SK-N-SH (cell line): Measurements from ENCODE around the gene FGF23.

ENCODE experiments used
- EP300 ChIP-seq, 2 experiments: IDR thresholded peaks; 2 replicates each; pipeline versions ENCODE4 v1.4.0 to v1.6.1; 2012; ENCODE audit warnings: borderline replicate concordance in 1 of 2, low read depth in 1 of 2, low read length in 1 of 2
- FOSL2 ChIP-seq: IDR thresholded peaks from 2 replicates; pipeline ENCODE4 v1.4.0; 2012; ENCODE audit warnings: low read depth, mild to moderate bottlenecking, moderate library complexity, borderline replicate concordance
- GATA2 ChIP-seq: sonication (generic); formaldehyde crosslinking; IDR thresholded peaks from 2 replicates; pipeline ENCODE4 v1.5.0; 2020; ENCODE audit warnings: mild to moderate bottlenecking, missing genetic modification reagents
- MXI1 ChIP-seq: IDR thresholded peaks from 2 replicates; pipeline ENCODE4 v1.6.1; 2012; ENCODE audit warnings: mild to moderate bottlenecking, low read depth, low read length, improper control_type of control experiment
- NFIC ChIP-seq: IDR thresholded peaks from 2 replicates; pipeline ENCODE4 v1.4.0; 2012; ENCODE audit warnings: borderline replicate concordance
- POLR2AphosphoS5 ChIP-seq: IDR thresholded peaks from 2 replicates; pipeline ENCODE4 v1.6.1; 2012; ENCODE audit warnings: low read depth, low read length
- RXRA ChIP-seq: IDR thresholded peaks from 2 replicates; pipeline ENCODE4 v1.4.0; 2012; ENCODE audit warnings: low read depth, mild to moderate bottlenecking, borderline replicate concordance
- TF ChIP-seq, protein P1 (sequence below): IDR thresholded peaks from 2 replicates; pipeline ENCODE4 v1.4.0; 2012; ENCODE audit warnings: low read depth
- TF ChIP-seq, protein P2 (sequence below): fragments of 200-600 bp; sonication (generic); IDR thresholded peaks from 2 replicates; pipeline ENCODE4 v1.6.1; 2017; ENCODE audit warnings: antibody characterized with exemption, mild to moderate bottlenecking, moderate library complexity
- TF ChIP-seq, protein P3 (sequence below): fragments of 150-350 bp; IDR thresholded peaks from 2 replicates; pipeline ENCODE4 v1.6.1; 2017; ENCODE audit warnings: antibody characterized with exemption, low read length, low read depth, borderline replicate concordance
- TF ChIP-seq, protein P4 (sequence below): IDR thresholded peaks from 2 replicates; pipeline ENCODE4 v1.6.1; 2012; ENCODE audit warnings: mild to moderate bottlenecking, low read depth, low read length, moderate library complexity

DNA sequence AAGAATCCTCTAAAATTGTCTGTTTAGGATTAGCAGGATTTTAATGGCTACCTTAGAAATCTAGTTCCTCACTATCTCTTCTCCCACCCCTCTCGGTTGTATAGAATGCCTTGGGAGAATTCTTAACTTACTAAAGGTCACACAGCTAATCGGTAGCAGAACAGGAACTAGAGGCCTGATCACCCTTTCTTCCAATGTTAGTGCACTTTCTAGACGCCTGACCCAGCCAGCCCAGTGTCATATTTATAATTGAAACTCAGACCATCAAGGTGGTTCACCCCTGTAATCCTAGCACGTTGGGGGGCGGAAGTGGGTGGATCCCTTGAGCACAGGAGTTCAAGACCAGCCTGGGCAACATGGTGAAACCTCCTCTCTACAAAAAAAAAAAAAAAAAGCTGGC, 56.8 kb downstream of the FGF23 start:
- TF ChIP-seq, protein P1, sequence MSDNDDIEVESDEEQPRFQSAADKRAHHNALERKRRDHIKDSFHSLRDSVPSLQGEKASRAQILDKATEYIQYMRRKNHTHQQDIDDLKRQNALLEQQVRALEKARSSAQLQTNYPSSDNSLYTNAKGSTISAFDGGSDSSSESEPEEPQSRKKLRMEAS = no peak
- TF ChIP-seq, protein P2, sequence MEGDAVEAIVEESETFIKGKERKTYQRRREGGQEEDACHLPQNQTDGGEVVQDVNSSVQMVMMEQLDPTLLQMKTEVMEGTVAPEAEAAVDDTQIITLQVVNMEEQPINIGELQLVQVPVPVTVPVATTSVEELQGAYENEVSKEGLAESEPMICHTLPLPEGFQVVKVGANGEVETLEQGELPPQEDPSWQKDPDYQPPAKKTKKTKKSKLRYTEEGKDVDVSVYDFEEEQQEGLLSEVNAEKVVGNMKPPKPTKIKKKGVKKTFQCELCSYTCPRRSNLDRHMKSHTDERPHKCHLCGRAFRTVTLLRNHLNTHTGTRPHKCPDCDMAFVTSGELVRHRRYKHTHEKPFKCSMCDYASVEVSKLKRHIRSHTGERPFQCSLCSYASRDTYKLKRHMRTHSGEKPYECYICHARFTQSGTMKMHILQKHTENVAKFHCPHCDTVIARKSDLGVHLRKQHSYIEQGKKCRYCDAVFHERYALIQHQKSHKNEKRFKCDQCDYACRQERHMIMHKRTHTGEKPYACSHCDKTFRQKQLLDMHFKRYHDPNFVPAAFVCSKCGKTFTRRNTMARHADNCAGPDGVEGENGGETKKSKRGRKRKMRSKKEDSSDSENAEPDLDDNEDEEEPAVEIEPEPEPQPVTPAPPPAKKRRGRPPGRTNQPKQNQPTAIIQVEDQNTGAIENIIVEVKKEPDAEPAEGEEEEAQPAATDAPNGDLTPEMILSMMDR = no peak
- TF ChIP-seq GATA2 (CRISPR knock-in tag) (no peak), POLR2AphosphoS5 (no peak), FOSL2 (no peak), EP300 (IDR thresholded peaks at IDR 0.05; ENCODE audit: borderline replicate concordance in 1 of 2, low read depth in 1 of 2, low read length in 1 of 2) (no peak), RXRA (no peak), NFIC (no peak), MXI1 (no peak)
- TF ChIP-seq, protein P3, sequence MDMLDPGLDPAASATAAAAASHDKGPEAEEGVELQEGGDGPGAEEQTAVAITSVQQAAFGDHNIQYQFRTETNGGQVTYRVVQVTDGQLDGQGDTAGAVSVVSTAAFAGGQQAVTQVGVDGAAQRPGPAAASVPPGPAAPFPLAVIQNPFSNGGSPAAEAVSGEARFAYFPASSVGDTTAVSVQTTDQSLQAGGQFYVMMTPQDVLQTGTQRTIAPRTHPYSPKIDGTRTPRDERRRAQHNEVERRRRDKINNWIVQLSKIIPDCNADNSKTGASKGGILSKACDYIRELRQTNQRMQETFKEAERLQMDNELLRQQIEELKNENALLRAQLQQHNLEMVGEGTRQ = no peak
- TF ChIP-seq, protein P4, sequence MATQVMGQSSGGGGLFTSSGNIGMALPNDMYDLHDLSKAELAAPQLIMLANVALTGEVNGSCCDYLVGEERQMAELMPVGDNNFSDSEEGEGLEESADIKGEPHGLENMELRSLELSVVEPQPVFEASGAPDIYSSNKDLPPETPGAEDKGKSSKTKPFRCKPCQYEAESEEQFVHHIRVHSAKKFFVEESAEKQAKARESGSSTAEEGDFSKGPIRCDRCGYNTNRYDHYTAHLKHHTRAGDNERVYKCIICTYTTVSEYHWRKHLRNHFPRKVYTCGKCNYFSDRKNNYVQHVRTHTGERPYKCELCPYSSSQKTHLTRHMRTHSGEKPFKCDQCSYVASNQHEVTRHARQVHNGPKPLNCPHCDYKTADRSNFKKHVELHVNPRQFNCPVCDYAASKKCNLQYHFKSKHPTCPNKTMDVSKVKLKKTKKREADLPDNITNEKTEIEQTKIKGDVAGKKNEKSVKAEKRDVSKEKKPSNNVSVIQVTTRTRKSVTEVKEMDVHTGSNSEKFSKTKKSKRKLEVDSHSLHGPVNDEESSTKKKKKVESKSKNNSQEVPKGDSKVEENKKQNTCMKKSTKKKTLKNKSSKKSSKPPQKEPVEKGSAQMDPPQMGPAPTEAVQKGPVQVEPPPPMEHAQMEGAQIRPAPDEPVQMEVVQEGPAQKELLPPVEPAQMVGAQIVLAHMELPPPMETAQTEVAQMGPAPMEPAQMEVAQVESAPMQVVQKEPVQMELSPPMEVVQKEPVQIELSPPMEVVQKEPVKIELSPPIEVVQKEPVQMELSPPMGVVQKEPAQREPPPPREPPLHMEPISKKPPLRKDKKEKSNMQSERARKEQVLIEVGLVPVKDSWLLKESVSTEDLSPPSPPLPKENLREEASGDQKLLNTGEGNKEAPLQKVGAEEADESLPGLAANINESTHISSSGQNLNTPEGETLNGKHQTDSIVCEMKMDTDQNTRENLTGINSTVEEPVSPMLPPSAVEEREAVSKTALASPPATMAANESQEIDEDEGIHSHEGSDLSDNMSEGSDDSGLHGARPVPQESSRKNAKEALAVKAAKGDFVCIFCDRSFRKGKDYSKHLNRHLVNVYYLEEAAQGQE = no peak
